ENCODE data around the gene PFDN4. TPM values are rescaled to one million over a fixed set of nuclear protein-coding genes. Genes with fewer than 3 reads are reported as not detected.

Gene PFDN4
- total RNA-seq, 1 donor from 2014 or later = 26.8 TPM

GRCh38 chr20:54180931-54181330 is 27.0 kb upstream of the PFDN4 start:
- H3K27ac Mint-ChIP-seq = no peak overlapping the region
- peaks cover 6% of the 10 kb centered on the region for H3K4me1 Mint-ChIP-seq (ENCODE audit: low read depth)
- DNase-seq (ENCODE audit: low spot score, unreplicated experiment) = no peak
- H3K4me3 Mint-ChIP-seq (ENCODE audit: low read depth) = no peak overlapping the region
- no peaks in the 10 kb centered on the region for H3K9me3 Mint-ChIP-seq (ENCODE audit: low read depth)
- TF ChIP-seq, protein P1, sequence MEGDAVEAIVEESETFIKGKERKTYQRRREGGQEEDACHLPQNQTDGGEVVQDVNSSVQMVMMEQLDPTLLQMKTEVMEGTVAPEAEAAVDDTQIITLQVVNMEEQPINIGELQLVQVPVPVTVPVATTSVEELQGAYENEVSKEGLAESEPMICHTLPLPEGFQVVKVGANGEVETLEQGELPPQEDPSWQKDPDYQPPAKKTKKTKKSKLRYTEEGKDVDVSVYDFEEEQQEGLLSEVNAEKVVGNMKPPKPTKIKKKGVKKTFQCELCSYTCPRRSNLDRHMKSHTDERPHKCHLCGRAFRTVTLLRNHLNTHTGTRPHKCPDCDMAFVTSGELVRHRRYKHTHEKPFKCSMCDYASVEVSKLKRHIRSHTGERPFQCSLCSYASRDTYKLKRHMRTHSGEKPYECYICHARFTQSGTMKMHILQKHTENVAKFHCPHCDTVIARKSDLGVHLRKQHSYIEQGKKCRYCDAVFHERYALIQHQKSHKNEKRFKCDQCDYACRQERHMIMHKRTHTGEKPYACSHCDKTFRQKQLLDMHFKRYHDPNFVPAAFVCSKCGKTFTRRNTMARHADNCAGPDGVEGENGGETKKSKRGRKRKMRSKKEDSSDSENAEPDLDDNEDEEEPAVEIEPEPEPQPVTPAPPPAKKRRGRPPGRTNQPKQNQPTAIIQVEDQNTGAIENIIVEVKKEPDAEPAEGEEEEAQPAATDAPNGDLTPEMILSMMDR (IDR thresholded peaks at IDR 0.05; ENCODE audit: unreplicated experiment) = no peak
- peaks cover 52% of the 10 kb centered on the region for H3K27me3 Mint-ChIP-seq
- no peaks in the 10 kb centered on the region for H3K36me3 Mint-ChIP-seq (ENCODE audit: insufficient read depth)

GRCh38 chr20:54184071-54184470 is 23.8 kb upstream of the PFDN4 start:
- DNase-seq (ENCODE audit: low spot score, unreplicated experiment) = no peak
- Mint-ChIP-seq H3K36me3 (ENCODE audit: insufficient read depth) (no peaks in the 10 kb centered on the region), H3K4me3 (ENCODE audit: low read depth) (no peak overlapping the region), H3K9me3 (ENCODE audit: low read depth) (no peaks in the 10 kb centered on the region), H3K27me3 (peaks cover 41% of the 10 kb centered on the region), H3K4me1 (ENCODE audit: low read depth) (peaks cover 6% of the 10 kb centered on the region), H3K27ac (no peak overlapping the region)
- TF ChIP-seq, protein P1 (IDR thresholded peaks at IDR 0.05; ENCODE audit: unreplicated experiment) = no peak

DNA sequence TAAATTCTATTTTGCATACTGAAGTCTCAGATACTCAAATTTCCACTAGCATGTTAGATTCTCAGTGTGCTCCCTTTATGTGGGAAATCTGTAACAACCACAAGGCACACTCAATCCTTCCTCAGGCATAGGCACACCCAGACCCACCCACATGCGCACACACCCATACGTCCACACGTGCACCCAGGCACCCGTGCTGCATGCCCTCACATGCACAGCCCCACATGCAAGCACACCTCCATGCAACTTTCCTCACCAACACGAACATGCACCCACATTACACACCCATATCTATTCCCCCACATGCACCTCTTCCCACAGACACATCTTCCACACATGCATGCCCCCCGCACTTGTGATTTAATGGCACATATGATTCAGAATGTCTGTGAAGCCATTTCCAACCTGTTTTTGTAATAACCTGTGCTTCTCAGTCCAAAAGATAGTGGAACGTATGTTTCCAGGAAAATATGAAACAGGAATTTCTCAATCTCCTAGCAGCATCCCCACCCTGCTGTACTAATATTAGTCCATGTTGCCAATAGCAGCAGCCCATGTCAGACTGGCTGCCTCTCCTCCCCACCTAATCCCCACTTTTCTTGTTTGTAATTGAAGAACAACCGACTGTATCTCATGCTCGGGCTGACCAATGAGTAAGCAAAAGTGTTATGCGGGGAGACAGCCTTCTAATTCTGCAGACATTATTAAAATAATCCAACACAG is 22.8 kb upstream of the PFDN4 start:
- Mint-ChIP-seq H3K27me3 (peaks cover 44% of the 10 kb centered on the region), H3K4me1 (ENCODE audit: low read depth) (peaks cover 6% of the 10 kb centered on the region), H3K9me3 (ENCODE audit: low read depth) (no peaks in the 10 kb centered on the region), H3K27ac (no peak overlapping the region), H3K36me3 (ENCODE audit: insufficient read depth) (no peaks in the 10 kb centered on the region), H3K4me3 (ENCODE audit: low read depth) (no peak overlapping the region)
- TF ChIP-seq, protein P1 (IDR thresholded peaks at IDR 0.05; ENCODE audit: unreplicated experiment) = no peak
- no peak for DNase-seq (ENCODE audit: low spot score, unreplicated experiment)

- H3K27ac Mint-ChIP-seq = no peak overlapping the region
- no peak for DNase-seq (ENCODE audit: low spot score, unreplicated experiment)
- TF ChIP-seq, protein P1 (IDR thresholded peaks at IDR 0.05; ENCODE audit: unreplicated experiment) = no peak
Measured at GRCh38 chr20:54188132-54188849, 19.6 kb upstream of the PFDN4 start.

GRCh38 chr20:54189630-54190029 is 18.3 kb upstream of the PFDN4 start:
- Mint-ChIP-seq H3K4me1 (ENCODE audit: low read depth) (peaks cover 3% of the 10 kb centered on the region), H3K27ac (no peak overlapping the region), H3K27me3 (peaks cover 16% of the 10 kb centered on the region), H3K9me3 (ENCODE audit: low read depth) (no peaks in the 10 kb centered on the region), H3K36me3 (ENCODE audit: insufficient read depth) (no peaks in the 10 kb centered on the region), H3K4me3 (ENCODE audit: low read depth) (no peak overlapping the region)
- TF ChIP-seq, protein P1 (IDR thresholded peaks at IDR 0.05; ENCODE audit: unreplicated experiment) = no peak
- no peak for DNase-seq (ENCODE audit: low spot score, unreplicated experiment)

More at GRCh38 chr20:54188132-54188849, 19.6 kb upstream of the PFDN4 start:
- H3K4me1 Mint-ChIP-seq (ENCODE audit: low read depth) = peaks cover 6% of the 10 kb centered on the region
- no peak overlapping the region for H3K4me3 Mint-ChIP-seq (ENCODE audit: low read depth)
- peaks cover 21% of the 10 kb centered on the region for H3K27me3 Mint-ChIP-seq
- H3K9me3 Mint-ChIP-seq (ENCODE audit: low read depth) = no peaks in the 10 kb centered on the region
- H3K36me3 Mint-ChIP-seq (ENCODE audit: insufficient read depth) = no peaks in the 10 kb centered on the region
